NT2/D1 (cell line): ENCODE measurements around the gene ITGA3.
A peak's percentile ranks its signal among the peaks of the same experiment; 100 is the strongest.

ENCODE experiments used
- DNase-seq: peaks from one replicate; pipeline ENCODE4 v3.0.0-alpha.2; 2011; ENCODE audit warnings: low read depth, low spot score
- H3K27me3 ChIP-seq: 2 replicates; pipeline ENCODE4 v1.6.0; 2011; ENCODE audit warnings: mild to moderate bottlenecking; ENCODE audit not compliant: insufficient read length, insufficient read depth
- H3K36me3 ChIP-seq: 2 replicates; pipeline ENCODE4 v1.6.1; 2011; ENCODE audit warnings: mild to moderate bottlenecking, low read length, mixed read lengths; ENCODE audit not compliant: insufficient read depth, insufficient read length
- H3K4me1 ChIP-seq: 2 replicates; pipeline ENCODE4 v1.5.1; 2011; ENCODE audit not compliant: insufficient read depth, insufficient read length
- H3K4me3 ChIP-seq: 2 replicates; pipeline ENCODE4 v1.5.1; 2011; ENCODE audit warnings: low read depth; ENCODE audit not compliant: insufficient read length
- H3K9ac ChIP-seq: 2 replicates; pipeline ENCODE4 v1.6.0; 2011; ENCODE audit warnings: low read depth; ENCODE audit not compliant: insufficient read length
- H3K9me3 ChIP-seq: 2 replicates; pipeline ENCODE4 v1.5.1; 2011; ENCODE audit warnings: mild to moderate bottlenecking, low read length; ENCODE audit not compliant: insufficient read depth
- SUZ12 ChIP-seq: IDR thresholded peaks from 2 replicates; pipeline ENCODE4 v1.6.1; 2011; ENCODE audit not compliant: insufficient read length, insufficient read depth; ENCODE audit errors: extremely low read depth
- YY1 ChIP-seq: IDR thresholded peaks from 2 replicates; pipeline ENCODE4 v1.6.1; 2011; ENCODE audit not compliant: insufficient read length, insufficient read depth
- ZNF274 ChIP-seq: IDR thresholded peaks from 2 replicates; pipeline ENCODE4 v1.6.1; 2011; ENCODE audit warnings: mild to moderate bottlenecking, low read depth, low read length

Gene ITGA3

GRCh38 chr17:50112694-50113093 is 56.8 kb downstream of the ITGA3 start:
- no peak overlapping the region for H3K4me3 ChIP-seq
- peaks cover 35% of the 10 kb centered on the region for H3K36me3 ChIP-seq
- H3K9ac ChIP-seq: peak overlapping the region; percentile 66
- no peak for TF ChIP-seq SUZ12
- no peak for TF ChIP-seq ZNF274
- no peak for TF ChIP-seq YY1
- H3K4me1 ChIP-seq: peaks cover 37% of the 10 kb centered on the region
- DNase-seq: no peak
- H3K27me3 ChIP-seq: peaks cover 3% of the 10 kb centered on the region
- H3K9me3 ChIP-seq: no peaks in the 10 kb centered on the region

- Histone ChIP-seq H3K4me1 (peaks cover 31% of the 10 kb centered on the region), H3K9ac (no peak overlapping the region), H3K9me3 (no peaks in the 10 kb centered on the region), H3K4me3 (no peak overlapping the region), H3K36me3 (peaks cover 31% of the 10 kb centered on the region), H3K27me3 (peaks cover 12% of the 10 kb centered on the region)
- TF ChIP-seq YY1 (no peak), ZNF274 (no peak), SUZ12 (no peak)
- no peak for DNase-seq
These were observed 57.9 kb downstream of the ITGA3 start for GRCh38 chr17:50113624-50114320.

GRCh38 chr17:50114401-50114800 is 58.5 kb downstream of the ITGA3 start:
- no peak for DNase-seq
- TF ChIP-seq SUZ12: no peak
- no peak for TF ChIP-seq YY1
- no peak for TF ChIP-seq ZNF274
- Histone ChIP-seq H3K27me3 (peaks cover 19% of the 10 kb centered on the region), H3K4me1 (peaks cover 31% of the 10 kb centered on the region), H3K36me3 (peaks cover 27% of the 10 kb centered on the region), H3K4me3 (no peak overlapping the region), H3K9ac (no peak overlapping the region), H3K9me3 (no peaks in the 10 kb centered on the region)

DNA sequence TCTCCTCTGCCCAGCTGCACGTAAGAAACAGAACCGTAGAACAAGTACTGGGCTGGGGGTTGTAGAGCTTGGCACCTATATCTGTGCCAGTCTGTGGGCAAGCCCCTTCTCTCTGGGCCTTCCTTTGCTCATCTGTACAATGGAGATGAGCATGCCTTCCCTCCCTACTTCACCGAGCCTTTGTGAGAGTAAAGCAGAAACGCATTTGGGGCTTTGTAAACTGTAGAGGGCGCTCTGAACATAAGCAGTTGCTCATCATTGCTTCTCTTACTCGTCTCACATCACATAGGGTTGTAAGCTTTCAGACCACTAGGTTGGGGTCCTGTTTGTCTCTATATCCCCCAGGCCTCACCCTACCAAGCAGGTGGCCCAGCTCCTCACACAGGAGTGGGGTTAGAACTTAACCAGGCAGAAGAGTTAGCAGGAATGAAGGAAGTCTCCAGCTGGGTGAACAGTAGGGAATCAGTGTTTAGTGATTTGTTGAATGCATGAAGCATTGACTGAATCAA is 59.0 kb downstream of the ITGA3 start:
- Histone ChIP-seq H3K9ac (no peak overlapping the region), H3K27me3 (peaks cover 22% of the 10 kb centered on the region), H3K4me3 (no peak overlapping the region), H3K9me3 (no peaks in the 10 kb centered on the region), H3K4me1 (peaks cover 31% of the 10 kb centered on the region), H3K36me3 (peaks cover 23% of the 10 kb centered on the region)
- TF ChIP-seq SUZ12 (no peak), YY1 (no peak), ZNF274 (no peak)
- no peak for DNase-seq

DNA sequence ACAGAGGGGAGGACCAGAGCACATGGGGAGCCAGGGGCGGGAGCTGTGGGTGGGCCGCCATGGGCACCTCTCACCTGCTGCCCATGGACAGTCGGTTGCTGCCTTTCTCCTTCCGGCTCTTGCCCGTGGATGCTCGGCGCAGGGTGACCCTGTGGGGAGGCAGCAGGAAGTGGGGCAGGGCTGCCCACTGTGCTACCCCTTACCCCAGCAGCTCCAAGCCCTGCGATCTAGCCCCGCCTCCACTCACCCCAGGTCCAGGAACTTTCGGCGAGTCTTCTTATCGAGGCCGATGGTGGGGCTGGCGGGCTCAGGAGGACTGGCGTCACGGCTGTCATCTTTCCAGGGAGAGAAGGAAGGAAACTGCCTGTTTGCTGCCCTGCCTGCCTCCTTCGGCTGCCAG is 59.8 kb downstream of the ITGA3 start:
- no peak for TF ChIP-seq SUZ12
- no peak for TF ChIP-seq ZNF274
- Histone ChIP-seq H3K4me3 (no peak overlapping the region), H3K4me1 (peaks cover 31% of the 10 kb centered on the region), H3K27me3 (peaks cover 24% of the 10 kb centered on the region), H3K9me3 (no peaks in the 10 kb centered on the region), H3K9ac (no peak overlapping the region), H3K36me3 (peaks cover 16% of the 10 kb centered on the region)
- no peak for DNase-seq

- DNase-seq: peak; percentile 70
- TF ChIP-seq ZNF274: no peak
- TF ChIP-seq YY1: no peak
- Histone ChIP-seq H3K4me1 (peaks cover 28% of the 10 kb centered on the region), H3K9me3 (no peaks in the 10 kb centered on the region), H3K27me3 (peaks cover 24% of the 10 kb centered on the region), H3K9ac (peak overlapping the region; percentile 76), H3K36me3 (peaks cover 10% of the 10 kb centered on the region), H3K4me3 (peak overlapping the region; percentile 31)
These were observed 61.5 kb downstream of the ITGA3 start for GRCh38 chr17:50117202-50118051.

DNA sequence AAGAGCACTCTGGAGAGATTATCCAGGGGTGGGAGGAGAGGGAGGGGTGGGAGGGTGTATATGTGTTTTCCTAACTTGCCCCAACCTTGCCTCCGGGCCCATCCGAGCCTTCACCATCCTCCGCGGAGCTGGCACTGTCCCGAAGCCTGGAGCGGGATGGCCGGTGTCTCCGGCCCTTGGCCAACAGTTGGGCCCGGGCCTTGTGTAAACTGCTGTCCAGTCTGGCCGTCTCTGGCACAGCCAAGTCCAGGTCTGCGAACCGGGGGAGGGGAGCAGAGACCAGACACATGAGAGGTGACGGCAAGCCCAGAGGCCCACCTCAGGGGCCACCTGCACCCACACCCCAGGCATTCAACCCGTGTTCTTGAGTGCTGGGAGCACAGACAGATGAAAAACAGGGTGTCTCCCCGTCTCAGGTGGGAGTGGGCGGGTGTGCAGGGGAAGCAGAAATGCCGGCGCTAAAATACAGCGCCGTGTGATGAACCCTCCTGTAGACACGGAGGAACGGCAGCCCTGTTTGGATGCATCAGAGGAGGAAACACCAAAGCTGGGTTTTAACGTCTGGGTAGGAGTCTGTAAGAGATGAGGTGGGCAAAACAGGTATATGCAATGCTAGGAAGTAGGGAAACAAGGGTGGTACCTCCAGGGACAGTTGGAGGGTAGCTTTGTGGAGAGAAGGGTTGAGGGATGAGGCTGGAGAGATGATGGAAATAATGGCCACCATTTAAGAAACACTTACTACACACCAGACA is 62.3 kb downstream of the ITGA3 start:
- Histone ChIP-seq H3K9me3 (no peaks in the 10 kb centered on the region), H3K36me3 (peaks cover 10% of the 10 kb centered on the region), H3K4me3 (no peak overlapping the region), H3K9ac (no peak overlapping the region), H3K4me1 (peaks cover 25% of the 10 kb centered on the region), H3K27me3 (peaks cover 24% of the 10 kb centered on the region)
- DNase-seq: no peak
- TF ChIP-seq SUZ12 (no peak), ZNF274 (no peak), YY1 (no peak)
